ENCODE measurements around the gene IQGAP2.
"Not testable (repeated sequence)": the region's sequence is repeated elsewhere in the genome, so short reads cannot be mapped to it uniquely, and the experiment has no call there.

The IQGAP2 gene

DNA sequence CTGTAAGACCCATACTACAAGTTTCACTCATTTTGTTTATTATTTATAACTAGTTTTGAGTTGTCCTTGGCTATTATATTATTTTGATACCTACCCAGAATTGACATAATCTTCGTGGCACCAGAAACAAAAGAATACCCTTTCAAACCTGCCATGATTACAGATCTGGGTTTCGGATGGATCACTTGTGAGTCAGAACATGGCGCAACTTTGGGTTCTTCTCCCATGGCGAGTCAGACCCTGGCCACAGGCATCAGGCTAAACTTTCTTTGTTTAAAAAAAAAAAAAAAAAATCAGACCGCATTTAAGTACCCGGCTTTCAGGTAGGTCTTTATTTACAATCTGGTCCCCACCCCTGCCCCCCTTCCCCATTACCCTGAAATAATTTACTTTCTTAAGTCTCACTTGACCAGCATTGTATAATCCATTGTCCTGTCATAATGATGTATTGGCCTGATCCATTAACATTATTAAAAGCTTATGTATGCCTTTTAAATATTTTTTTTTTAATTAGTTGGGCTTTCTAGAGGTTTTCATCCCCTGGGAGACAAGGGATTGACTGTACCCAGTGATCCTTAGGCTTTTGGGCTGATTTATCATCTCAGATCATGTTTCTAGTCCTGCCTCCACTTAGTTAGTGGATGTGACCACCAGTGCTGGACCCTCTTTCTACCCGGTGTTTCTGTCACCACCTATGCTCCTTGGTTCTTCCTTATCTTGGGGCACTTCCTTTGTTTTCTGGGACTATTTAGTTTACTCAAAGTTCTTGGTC lies 176.3 kb downstream of the IQGAP2 start:
- DNase-seq (ENCODE audit: low spot score), result no peak

DNA sequence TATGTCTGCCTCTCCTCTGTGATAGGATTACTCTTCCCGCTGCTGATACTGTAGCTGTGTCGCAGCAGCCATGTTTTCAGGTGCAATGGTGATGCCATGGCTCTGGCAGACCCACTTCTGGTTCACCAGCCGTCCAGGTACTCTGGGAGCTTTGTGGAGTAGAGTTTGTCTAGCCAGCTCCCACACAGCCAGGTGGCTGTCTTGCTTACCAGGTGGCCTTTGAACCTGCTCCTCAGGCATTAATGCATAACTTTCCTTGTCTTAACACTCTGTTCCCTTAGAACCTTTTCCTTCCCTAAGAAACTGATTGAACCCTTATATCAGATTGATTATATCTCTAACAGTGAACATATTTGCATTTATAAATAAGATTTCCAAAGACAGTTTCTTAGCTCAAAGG lies 177.9 kb downstream of the IQGAP2 start:
- DNase-seq (ENCODE audit: low spot score), result no peak

DNA sequence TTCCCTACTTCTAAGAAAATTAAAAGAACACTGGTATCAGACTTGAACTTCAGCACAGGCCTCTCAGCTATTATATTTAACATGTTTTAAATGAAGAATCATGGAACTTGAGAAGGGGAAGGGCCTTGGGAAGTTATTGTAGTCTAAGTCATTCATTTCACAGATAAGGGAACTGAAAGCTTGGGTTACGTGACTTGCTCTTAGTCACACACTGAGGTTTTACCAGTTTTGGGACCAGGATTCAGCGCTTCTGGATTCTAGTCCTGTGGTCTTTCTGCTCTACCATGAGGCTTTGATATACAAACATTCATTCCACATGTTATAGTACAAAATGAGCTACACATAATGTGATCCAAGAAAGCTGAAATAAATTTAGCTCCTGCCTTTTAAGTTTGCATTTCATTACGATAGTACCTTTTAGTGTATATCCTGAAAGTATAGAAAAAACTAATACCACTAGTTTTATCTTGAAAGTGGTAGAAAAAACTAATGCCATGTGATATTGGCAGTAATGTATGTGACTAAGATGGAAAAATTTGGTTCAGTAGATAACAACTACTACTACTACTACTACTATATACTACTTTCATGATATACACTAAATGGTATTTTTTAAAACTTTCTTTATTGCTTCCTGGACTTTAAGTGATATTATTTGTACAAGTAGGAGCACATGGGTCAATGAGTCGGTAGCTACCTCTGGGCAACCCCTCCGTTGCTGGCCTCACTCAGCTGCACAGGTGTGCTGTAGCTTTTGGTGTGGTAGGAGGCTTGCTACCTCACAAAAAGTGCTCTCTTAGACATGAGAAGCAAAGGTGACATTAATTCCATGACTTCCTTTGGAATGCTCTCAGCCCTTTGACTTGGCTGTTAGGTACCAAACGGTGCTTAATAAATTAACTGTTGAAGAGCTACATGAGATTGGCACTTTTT lies 179.4 kb downstream of the IQGAP2 start:
- no peak for DNase-seq (ENCODE audit: low spot score)

DNA sequence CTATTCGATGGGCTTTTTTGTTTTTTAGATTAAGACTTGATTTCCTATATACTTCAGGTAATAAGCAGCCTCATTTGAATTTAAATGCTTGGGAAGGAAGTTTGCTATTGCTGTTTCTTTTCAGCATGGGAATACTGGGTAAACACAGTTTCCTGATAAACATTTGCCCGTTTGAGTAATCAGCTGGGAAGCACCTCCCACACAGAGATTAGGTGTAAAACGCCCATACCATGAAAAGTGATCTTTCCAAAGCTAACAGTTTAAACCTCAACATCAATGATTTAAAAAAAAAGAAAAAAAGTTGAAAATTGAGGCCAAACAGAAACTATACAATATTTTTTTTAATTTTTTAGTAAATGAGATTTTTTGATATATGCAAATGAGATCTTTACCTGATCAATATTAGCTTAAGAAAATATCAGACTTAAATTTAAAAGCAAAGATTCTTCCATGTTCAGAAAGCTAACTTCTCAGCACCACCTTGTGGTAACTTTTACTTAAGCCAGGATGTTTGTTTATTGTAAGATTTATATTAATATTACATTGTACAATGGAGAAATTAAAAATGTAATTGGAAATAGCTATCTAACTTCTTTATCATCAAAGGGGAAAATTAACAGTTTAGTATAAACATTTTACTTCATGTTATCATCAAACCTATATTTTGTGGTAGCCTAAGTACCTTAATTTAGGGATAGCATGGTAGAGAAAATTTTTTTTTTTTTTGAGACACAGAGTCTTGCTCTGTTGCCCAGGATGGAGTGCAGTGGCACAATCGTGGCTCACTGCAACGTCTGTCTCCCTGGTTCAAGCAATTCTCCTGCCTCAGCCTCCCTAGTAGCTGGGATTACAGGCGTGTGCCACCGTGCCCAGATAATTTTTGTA lies 180.3 kb downstream of the IQGAP2 start:
- no peak for DNase-seq (ENCODE audit: low spot score)

DNA sequence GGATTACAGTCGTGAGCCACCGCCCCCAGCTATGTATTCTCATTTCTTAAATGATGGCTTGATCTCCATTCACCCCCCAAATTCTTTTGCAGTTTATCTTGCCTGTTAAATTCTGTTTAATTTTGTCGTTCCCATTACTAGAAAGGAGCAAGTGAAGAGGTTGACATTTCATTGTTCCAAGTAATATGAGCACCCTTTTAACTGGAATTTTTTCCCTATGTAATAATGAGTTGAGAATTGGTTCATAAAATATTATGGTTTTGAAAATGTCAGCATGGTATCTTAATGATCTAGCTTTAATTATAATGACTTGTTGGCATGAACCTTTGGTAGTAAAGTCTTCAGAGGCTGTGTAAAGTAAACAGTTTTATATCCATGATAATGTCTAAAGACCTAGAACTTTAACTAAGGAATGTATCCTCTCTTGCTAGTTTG lies 182.7 kb downstream of the IQGAP2 start:
- DNase-seq (ENCODE audit: low spot score), result no peak

DNA sequence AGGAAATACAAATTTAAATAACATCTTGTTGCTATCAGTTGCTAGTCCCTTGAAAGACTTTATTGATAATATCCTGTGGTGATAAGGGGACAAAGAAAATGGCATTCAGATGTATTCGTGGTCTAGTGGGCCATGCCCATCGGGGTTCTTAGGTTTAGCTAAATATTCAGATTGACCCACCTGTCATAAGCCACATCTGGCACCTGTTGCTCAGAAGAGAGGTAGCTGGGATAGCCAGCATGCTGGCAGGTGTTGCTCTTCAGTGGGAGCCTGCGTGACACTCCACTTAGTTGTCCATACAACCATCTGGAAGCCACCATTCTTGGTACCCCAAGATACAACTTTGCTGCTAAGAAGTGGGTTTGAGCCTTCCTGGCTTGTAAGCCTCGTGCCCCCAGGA lies 183.4 kb downstream of the IQGAP2 start:
- DNase-seq (ENCODE audit: low spot score), result no peak

DNA sequence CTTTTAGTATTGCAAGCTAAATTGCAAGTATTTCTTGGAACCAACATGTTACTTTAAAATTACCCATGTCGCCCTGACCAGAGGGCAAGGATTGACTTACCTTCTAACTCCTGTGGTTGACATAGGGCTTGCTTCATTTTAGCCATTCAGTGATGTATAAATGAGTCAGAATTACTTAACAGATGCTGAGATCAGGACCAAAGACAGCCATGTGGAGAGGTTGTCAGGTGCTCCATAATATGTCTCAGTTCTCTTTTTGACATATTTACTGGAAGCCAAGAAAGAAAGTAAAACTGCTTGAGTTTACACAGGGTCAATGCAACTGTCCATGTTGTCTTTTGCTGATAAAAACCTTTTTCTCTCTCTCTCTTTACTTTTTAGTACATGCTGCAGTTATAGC lies 186.9 kb downstream of the IQGAP2 start:
- no peak for DNase-seq (ENCODE audit: low spot score)

DNA sequence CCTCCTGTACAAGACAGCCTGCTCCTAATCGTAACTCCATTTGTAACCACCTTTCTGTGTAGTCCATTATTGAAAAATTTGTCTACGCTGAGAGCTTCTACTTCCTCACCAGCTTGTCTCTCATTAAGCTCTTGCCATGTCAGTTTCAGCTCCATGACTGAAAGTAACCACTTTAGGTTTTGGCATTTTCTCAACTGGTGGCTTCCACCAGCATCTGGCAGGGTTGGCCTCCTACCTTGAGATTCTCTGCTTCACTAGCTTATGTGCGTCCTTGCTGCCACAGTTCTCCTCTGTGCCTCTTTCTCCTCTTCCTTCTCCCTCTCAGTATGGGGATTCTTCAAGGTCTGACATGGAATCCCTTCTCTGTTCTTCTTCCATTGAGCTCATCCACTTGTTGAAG lies 188.3 kb downstream of the IQGAP2 start:
- no peak for DNase-seq (ENCODE audit: low spot score)

DNA sequence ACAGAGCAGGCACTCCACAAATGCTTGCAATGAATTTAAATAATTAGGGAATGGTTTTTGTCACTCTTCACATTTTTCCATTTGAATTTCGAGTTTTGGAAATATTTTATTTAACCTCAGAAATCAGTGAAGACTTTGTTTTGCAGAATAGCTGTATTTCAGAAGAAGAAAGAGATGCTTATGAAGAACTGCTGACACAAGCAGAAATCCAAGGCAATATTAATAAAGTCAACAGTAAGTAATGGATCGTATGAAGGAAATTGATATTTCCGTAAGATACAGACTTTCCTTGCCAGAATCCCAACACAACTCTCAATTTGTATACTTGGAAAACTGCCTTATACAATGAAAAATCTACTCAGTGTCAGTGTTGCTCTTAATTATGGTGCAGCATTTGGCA lies 189.6 kb downstream of the IQGAP2 start:
- DNase-seq (ENCODE audit: low spot score), result no peak

DNA sequence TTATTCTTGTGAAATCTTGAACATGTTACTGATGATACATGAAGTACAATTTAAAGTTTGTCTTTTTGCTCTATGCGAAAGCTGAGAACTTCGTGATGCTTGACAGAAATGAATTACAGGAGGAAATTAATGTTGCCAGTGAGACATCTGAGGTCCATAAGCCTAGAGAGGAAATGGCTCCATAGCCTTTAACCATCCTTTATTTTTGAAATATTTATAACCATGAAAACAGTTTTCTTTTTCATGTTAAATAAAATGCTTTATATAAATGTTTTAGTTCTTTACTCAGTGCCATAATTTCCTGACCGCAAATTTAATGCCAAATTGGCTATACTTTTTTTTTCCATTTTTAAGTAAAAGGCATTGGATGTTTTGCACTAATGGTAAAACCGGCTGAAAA lies 191.0 kb downstream of the IQGAP2 start:
- DNase-seq (ENCODE audit: low spot score), result no peak

DNA sequence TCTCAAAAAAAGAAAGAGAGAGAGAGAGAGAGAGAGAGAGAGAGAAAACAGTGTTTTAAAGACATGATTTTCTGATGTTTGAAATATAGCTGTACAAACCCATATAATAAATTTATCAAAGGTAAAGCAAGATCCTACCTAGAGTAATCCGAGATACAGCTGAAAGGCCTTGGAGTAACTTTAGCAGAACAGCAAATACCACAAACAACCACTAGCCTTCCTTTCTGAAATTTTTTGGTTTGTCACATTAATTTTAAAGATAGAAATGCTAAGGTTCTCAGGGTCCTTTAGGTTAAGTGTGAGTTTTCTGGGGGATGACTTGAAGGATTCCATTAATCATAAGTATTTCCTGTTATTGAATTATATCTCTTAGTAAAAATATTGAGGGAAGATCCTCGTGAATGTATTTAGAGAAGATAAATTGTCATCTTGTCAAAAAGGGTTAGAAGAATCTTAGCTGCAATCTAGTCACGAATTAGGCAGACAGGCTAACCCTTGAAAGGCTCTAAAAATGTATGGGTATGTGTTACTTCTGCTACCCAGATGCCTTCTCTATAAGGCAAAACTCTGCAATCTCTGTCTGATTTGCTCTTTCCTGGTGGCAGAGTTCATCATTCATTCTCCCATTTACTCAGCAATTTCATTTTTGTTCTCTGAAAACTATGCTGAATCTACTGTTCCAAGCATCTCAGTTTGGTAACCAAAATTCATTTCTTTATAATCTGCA lies 192.8 kb downstream of the IQGAP2 start:
- no peak for DNase-seq (ENCODE audit: low spot score)

DNA sequence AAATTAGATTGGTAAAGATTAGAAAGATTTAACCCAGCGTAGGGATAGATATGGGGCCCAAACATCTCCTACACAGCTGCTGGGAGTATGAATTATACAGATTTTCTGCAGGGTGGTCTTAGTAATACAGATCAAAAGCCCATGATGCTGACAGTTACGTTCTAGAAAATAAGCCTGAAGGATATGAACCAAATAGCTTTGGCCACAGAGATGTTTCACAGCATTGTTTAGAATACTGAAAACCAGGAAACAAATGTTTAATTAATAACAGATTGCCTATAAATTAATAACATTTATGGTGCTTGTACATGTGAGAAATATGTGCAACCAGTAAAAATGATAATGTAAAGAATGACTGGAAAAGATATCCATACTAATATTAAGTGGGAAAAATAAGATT lies 195.4 kb downstream of the IQGAP2 start:
- no peak for DNase-seq (ENCODE audit: low spot score)

DNA sequence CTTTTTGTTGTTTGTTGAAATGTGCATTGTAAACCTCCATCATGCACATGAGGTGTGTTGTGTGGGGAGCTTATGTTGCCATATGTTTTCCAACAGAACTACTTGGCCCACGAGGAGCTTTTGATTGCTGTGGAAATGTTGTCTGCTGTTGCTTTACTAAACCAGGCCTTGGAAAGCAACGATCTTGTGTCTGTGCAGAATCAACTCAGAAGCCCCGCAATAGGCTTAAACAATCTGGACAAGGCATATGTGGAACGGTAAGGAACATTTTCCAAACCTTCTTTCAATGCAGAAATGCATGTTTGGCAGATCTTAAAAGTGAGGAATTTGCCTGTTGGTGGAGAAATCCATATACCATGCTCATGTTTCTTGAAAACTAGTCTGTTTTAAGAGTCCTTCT lies 197.6 kb downstream of the IQGAP2 start:
- DNase-seq (ENCODE audit: low spot score), result no peak

DNA sequence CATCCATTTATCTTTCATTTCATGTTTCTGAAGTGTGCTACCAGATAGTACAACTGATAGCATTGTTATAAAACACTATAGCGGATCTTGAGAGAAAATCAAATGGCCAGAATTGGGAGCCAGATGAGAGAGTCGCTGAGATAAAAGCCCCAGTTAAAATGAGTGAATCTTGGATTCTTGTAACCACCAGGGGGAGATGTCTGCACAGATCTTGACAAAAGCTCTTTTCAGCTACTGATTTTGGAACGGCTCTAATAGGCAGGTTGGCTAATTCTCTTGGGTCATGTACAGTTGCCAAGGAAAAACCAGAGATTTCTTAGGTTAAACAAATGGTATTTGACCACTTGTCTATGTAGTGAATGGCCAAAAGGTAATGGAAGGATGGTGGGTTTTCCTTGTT lies 198.4 kb downstream of the IQGAP2 start:
- DNase-seq (ENCODE audit: low spot score), result peak; percentile 58

DNA sequence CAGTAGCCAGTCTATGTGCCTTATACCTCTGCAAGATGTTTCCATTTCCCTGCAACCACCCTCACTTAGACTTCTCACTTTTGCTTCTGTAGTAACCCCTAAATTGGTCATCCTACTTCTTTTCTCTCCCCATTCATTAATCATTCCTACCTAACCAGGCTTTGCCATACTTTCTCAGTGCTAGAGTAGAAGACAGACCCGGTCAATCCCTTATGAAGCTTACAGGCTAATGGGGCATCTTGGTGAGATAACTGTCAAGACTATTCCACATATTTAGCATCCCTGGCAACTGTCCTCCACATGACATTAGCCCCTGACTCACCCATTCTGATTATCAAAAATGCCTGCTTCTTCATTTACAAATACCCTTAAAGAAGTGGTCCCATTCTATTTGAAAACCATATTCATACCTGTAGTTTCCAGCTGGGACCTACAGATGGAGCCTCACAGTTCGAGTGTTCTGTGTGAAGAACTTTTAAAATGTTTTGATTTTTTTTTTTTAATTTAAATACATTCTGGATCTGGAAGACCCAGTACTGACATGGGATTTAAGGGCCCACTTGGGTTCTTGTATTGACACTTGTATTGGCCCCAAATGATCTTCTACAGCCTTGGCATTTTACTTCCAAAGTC lies 199.1 kb downstream of the IQGAP2 start:
- no peak for DNase-seq (ENCODE audit: low spot score)

DNA sequence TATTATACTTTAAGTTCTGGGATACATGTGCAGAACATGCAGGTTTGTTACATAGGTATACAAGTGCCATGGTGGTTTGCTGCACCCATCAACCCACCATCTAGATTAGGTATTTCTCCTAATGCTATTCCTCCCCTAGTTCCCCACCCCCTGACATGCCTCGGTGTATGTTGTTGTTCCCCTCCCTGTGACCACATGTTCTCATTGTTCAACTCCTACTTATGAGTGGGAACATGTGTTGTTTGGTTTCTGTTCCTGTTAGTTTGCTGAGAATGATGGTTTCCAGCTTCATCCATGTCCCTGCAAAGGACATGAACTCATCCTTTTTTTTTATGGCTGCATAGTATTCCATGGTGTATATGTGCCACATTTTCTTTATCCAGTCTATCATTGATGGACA lies 200.9 kb downstream of the IQGAP2 start:
- not testable (repeated sequence) for DNase-seq (ENCODE audit: low spot score)

DNA sequence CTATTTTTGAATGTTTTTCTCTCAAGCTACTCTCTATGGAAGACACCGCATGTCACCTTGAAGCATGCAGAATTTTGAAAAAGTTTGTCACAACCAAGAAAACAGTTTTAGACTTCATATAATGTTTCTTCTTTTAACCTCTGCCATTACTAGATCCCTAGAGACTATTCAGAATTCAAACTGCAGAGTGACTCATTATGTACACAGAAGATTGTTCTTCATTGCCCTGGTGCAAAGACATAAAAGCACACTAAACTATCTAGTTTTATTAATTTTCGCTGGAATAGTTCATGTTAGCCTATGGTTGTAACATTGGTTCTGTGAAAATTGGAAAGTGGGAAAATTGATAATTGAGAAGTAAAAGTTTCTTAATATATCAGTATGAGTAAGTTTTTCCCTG lies 201.8 kb downstream of the IQGAP2 start:
- no peak for DNase-seq (ENCODE audit: low spot score)

DNA sequence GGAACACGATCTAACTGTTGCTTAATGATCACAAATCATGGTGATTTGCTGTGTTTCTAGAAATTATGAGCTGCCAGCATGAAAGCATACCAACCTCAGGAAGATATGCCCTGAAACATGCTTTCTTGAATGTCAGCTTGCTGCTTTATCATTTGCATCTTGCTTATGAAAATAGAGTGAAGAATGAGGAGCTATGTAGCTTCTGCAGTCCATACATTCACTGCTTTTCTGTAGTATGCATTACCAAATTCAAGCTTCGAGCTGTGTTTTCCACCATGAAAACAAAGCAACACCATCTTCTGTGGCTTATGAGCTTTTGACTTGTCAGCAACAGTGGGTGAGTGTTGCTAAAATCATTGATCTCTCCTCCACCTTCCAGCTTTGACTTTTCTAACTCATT lies 203.6 kb downstream of the IQGAP2 start:
- no peak for DNase-seq (ENCODE audit: low spot score)

DNA sequence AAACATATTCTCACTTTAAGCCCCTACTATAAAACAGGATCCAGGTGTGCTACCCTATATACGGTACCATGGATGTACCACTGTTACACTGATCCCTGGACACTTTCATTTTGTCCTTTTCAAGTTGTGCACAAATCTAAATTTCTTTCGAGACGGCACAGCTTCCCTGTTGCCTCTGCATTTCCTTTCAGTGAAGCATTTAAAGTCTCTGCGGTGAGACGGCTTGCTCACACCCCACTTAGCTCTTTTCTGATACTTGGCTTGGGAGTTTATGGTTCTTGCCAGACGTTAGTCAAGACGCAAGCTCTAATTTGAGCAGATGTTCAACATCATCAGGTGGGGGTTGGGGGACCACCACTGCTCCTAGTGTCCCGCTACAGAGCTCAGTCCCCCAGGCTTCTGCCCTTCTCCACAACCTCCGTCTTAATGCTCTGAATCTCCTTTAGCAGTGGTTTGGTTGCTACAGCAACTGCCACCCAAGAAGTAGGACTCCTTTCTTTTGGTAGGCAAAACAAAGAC lies 204.3 kb downstream of the IQGAP2 start:
- no peak for DNase-seq (ENCODE audit: low spot score)

DNA sequence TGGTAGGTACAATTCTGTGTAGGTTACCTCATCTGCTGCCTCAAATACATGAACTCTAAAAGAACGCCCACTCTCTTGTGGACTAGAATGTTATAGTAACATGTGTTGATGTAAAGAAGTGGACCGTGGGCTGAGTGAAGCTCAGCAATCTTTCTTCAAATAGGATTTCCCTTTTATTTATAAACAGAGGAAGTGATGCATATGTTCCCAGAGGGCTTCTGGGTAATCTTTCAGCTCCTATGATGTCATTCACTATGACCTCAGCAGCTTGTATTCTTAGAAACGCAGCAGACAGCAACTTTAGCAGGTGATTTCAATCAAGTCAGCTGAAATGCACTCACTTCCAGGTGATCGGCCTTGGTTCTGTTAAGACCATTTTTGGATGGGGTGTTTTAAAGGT lies 205.7 kb downstream of the IQGAP2 start:
- no peak for DNase-seq (ENCODE audit: low spot score)

DNA sequence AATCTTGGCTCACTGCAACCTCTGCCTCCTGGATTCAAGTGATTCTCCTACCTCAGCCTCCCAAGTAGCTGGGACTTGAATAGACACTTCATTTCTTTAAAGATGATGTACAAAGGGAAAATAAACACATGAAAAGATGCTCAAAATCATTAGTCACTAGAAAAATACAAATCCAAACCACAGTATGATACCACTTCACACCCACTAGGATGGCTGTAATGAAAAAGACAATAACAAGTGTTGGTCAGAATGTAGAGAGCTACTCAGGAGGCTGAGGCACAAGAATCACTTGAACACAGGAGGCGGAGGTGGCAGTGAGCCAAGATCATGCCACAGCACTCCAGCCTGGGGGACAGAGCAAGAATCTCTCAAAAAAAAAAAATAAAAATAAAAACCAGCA lies 207.1 kb downstream of the IQGAP2 start:
- no peak for DNase-seq (ENCODE audit: low spot score)
